ENCODE measurements around the gene WWC2.

The WWC2 gene

GRCh38 chr4:183345261-183345660, 246.2 kb downstream of the WWC2 start:
- no peak for DNase-seq (ENCODE audit: insufficient read length, low spot score)
- FAIRE-seq = no peak

GRCh38 chr4:183347146-183347545, 248.1 kb downstream of the WWC2 start:
- no peak for FAIRE-seq
- no peak for DNase-seq (ENCODE audit: insufficient read length, low spot score)

GRCh38 chr4:183347566-183347965, 248.5 kb downstream of the WWC2 start:
- FAIRE-seq = no peak

GRCh38 chr4:183348136-183348535, 249.1 kb downstream of the WWC2 start:
- DNase-seq (ENCODE audit: insufficient read length, low spot score) = no peak
- no peak for FAIRE-seq

More at GRCh38 chr4:183347566-183347965, 248.5 kb downstream of the WWC2 start:
- no peak for DNase-seq (ENCODE audit: insufficient read length, low spot score)

- FAIRE-seq = no peak
- no peak for DNase-seq (ENCODE audit: insufficient read length, low spot score)
Observed at GRCh38 chr4:183348706-183349659, 249.9 kb downstream of the WWC2 start.

- FAIRE-seq (no peak), DNase-seq (ENCODE audit: insufficient read length, low spot score) (no peak)
Observed at GRCh38 chr4:183349673-183350072, 250.6 kb downstream of the WWC2 start.

GRCh38 chr4:183350317-183351071, 251.4 kb downstream of the WWC2 start:
- FAIRE-seq (no peak), DNase-seq (ENCODE audit: insufficient read length, low spot score) (no peak)

- FAIRE-seq (no peak), DNase-seq (ENCODE audit: insufficient read length, low spot score) (no peak)
Observed at GRCh38 chr4:183352546-183352945, 253.5 kb downstream of the WWC2 start.

- FAIRE-seq (no peak), DNase-seq (ENCODE audit: insufficient read length, low spot score) (no peak)
Observed at GRCh38 chr4:183353557-183353956, 254.5 kb downstream of the WWC2 start.

GRCh38 chr4:183354219-183354618, 255.2 kb downstream of the WWC2 start:
- FAIRE-seq = no peak
- DNase-seq (ENCODE audit: insufficient read length, low spot score) = no peak

GRCh38 chr4:183355405-183355804, 256.3 kb downstream of the WWC2 start:
- DNase-seq (ENCODE audit: insufficient read length, low spot score) (no peak), FAIRE-seq (no peak)

- FAIRE-seq = no peak
Observed at GRCh38 chr4:183356173-183356830, 257.2 kb downstream of the WWC2 start.

GRCh38 chr4:183356931-183357675, 258.0 kb downstream of the WWC2 start:
- FAIRE-seq (no peak), DNase-seq (ENCODE audit: insufficient read length, low spot score) (no peak)

More at GRCh38 chr4:183356173-183356830, 257.2 kb downstream of the WWC2 start:
- DNase-seq (ENCODE audit: insufficient read length, low spot score) = no peak

GRCh38 chr4:183358215-183358755, 259.2 kb downstream of the WWC2 start:
- FAIRE-seq (no peak), DNase-seq (ENCODE audit: insufficient read length, low spot score) (no peak)

- no peak for DNase-seq (ENCODE audit: insufficient read length, low spot score)
- FAIRE-seq = no peak
Observed at GRCh38 chr4:183360161-183360919, 261.3 kb downstream of the WWC2 start.

GRCh38 chr4:183362036-183362435, 263.0 kb downstream of the WWC2 start:
- DNase-seq (ENCODE audit: insufficient read length, low spot score) (no peak), FAIRE-seq (no peak)

- no peak for FAIRE-seq
- no peak for DNase-seq (ENCODE audit: insufficient read length, low spot score)
Observed at GRCh38 chr4:183362916-183363542, 264.0 kb downstream of the WWC2 start.

GRCh38 chr4:183364025-183364424, 265.0 kb downstream of the WWC2 start:
- no peak for FAIRE-seq
- DNase-seq (ENCODE audit: insufficient read length, low spot score) = no peak
